GM20431 (cell line): Measurements from ENCODE around the gene SLAMF1.

Source experiments
- in situ Hi-C: fragments of 300-500 bp; cut with MseI, MboI; formaldehyde crosslinking; loops from one replicate; pipeline ENCODE4 v1.15.0; 2020; ENCODE audit warnings: low sequenced_read_pairs; ENCODE audit not compliant: unreplicated experiment

The SLAMF1 gene

DNA sequence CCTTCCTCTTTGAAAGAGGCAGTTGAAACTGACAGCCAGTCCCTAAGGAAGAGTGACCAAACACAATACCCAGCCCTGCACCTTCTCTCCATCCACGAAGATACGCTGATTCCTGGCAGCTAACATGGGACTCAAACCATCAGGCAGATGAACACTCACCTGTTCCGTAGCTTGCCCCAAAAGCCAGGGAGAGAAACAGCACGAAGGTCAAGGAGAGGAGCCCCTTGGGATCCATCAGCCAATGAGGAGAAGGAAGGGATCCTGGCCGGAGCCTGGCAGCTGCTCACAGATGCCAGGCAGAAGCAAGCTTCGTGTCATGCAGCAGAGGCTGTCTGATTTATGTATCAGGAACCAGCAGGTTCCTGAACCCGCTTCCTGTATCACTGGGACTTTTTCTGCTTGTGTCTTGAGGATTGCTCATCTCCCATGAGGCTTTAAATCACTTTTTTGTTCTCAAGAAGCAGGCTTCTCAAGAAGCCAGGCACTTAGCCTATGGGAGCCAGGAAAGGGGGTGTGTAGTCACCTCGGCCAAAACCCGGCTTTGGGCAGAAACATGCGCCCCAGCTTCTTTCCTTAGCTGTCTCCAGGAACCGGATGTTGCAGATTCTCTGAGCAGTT, at the start of gene SLAMF1:
SLAMF1 (minus strand) TSS at position 334 of the 618 bp plus-strand sequence; CDS start at position 235, 99 bp downstream.
- in situ Hi-C loops, result no loop called here

GRCh38 chr1:160692390-160692789, 45.5 kb upstream of the SLAMF1 start:
- in situ Hi-C loops, result loop anchor here (25.0 kb wide), 1 partner anchor 270 kb away; the partner anchor contains the start of gene ITLN2

DNA sequence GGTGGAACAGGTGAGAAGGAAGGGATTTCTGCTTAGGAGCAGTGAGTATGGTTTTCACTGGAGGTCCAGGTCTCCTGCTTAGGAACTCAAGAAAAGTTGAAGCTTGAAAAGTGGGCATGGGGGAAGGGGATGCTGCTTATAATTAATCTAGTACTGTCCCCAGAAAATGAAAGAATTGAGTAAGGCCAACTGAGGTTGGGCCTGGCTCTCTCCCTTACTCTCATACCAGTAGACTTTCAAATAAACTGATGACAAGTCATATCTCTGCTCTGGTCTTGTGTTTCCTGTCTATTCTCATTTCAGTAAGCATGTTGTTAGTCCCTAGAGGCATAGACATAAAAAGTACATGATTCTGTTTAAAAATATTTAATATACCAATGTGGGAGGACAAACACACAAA, 38.4 kb upstream of the SLAMF1 start:
- in situ Hi-C loops, result loop anchor here (25.0 kb wide), 1 partner anchor 277 kb away; the partner anchor contains the start of gene ITLN2

GRCh38 chr1:160682983-160683865, 36.4 kb upstream of the SLAMF1 start:
- in situ Hi-C loops, result loop anchor here (25.0 kb wide), 1 partner anchor 279 kb away; the partner anchor contains the start of gene ITLN2

- in situ Hi-C loops, result loop anchor here (25.0 kb wide), 1 partner anchor 280 kb away; the partner anchor contains the start of gene ITLN2
Observed at GRCh38 chr1:160681891-160682140, 35.0 kb upstream of the SLAMF1 start.

- in situ Hi-C loops, result loop anchor here (25.0 kb wide), 1 partner anchor 281 kb away; the partner anchor contains the start of gene ITLN2
Observed at GRCh38 chr1:160681066-160681890, 34.4 kb upstream of the SLAMF1 start.

GRCh38 chr1:160680399-160680798, 33.6 kb upstream of the SLAMF1 start:
- in situ Hi-C loops, result loop anchor here (25.0 kb wide), 1 partner anchor 282 kb away; the partner anchor contains the start of gene ITLN2

DNA sequence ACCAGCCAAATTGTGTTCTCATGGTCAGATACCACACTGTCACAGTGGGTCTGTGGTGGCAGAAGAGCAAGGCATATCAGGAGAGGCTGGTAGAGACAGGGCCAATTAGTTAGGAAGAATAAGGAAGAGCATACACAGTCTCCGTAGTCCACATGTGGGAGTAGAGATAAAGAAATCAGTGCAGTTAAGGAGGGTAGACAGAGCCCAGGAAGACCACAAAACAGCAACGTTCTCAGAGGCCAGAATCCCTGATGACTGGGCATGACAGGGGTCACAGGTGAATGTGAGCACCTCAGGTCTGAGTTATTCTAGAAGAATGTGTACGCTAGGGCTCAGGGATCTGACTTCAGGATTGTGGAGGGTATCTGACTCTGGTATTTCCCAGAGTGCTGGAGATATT, 33.0 kb upstream of the SLAMF1 start:
- in situ Hi-C loops, result loop anchor here (25.0 kb wide), 1 partner anchor 282 kb away; the partner anchor contains the start of gene ITLN2

GRCh38 chr1:160676869-160677597, 30.2 kb upstream of the SLAMF1 start:
- in situ Hi-C loops, result loop anchor here (25.0 kb wide), 1 partner anchor 285 kb away; the partner anchor contains the start of gene ITLN2

GRCh38 chr1:160675641-160676410, 29.0 kb upstream of the SLAMF1 start:
- in situ Hi-C loops, result loop anchor here (25.0 kb wide), 1 partner anchor 286 kb away; the partner anchor contains the start of gene ITLN2

DNA sequence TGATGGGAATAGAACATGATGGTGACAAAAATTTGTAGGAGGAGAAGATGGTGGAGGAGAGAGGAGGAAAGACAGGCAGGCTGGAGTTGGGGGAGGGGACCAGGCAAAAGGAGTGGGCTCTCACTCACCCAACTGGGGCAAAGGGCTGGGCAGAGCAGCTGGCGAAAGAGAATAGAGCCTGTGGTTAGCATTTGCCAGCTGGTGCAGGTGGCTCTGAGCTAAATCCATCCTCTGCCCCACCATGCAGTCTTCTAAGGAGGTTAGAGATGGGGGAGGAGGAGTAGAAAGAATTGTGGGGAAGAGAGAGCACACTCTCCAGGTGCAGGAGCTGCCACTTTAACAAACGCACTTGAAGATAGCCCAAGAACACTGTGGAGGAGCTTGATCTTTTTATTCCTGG, 27.6 kb upstream of the SLAMF1 start:
- in situ Hi-C loops, result no loop called here

- in situ Hi-C loops, result no loop called here
Observed at GRCh38 chr1:160672789-160673695, 26.2 kb upstream of the SLAMF1 start.

- in situ Hi-C loops, result no loop called here
Observed at GRCh38 chr1:160671603-160672517, 25.0 kb upstream of the SLAMF1 start.

DNA sequence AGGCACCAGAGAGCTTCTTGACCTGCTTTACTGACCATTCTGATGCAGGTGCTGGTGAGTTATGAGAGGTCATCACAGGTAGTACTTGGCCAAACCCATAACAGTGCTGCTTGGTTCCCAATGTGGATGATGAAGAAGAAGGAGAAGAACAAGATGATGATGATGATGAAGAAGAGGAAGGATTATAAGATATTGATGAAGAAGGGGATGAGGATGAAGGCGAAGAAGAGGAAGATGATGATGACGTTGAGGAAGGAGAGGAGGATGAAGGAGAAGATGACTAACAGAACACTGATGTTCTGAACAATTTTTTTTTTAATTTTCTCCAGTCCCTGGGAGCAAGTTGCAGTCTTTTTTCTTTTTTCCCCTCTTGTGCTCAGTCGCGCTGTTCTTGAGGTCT, 23.9 kb upstream of the SLAMF1 start:
- in situ Hi-C loops, result no loop called here

DNA sequence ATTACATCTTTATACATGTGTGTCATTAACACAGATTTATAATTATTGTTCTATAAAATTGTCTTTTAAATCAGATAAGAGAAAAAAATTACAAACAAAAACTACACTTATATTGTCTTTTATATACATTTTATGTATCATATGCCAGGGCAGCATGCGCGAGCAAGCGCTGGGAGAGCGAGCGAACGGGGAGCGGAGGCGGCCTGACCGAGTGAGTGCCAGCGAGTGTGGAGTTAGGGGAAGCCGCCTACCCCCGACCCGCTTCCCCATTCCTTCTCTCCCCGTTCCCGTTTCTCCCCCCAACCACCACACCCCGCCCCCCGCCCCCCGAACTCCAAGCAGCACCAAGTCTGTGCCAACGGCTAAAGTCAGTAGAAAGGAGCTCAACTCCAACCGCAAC, 23.0 kb upstream of the SLAMF1 start:
- in situ Hi-C loops, result no loop called here

DNA sequence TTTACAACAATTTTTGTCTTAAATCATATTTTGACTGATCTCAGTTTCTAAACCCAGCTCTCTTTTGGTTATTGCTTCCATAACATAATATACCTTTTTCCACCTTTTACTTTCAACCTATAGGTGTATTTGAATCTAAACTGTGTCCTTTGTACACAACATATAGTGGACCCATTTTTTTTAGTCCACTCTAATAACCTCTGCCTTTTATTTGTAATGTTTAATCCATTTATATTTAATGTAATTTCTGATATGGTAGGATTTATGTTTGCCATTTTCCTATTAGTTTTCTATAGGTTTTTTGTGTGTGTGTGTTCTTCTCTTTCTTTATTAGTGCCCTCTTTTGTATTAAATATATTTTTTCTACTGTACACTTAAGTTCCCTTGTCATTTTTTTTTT, 22.4 kb upstream of the SLAMF1 start:
- in situ Hi-C loops, result no loop called here

GRCh38 chr1:160667896-160668295, 21.1 kb upstream of the SLAMF1 start:
- in situ Hi-C loops, result no loop called here
